ENCODE data around the gene CACNA2D1. TPM values are rescaled to one million over a fixed set of nuclear protein-coding genes. Genes with fewer than 3 reads are reported as not detected.

CACNA2D1 gene
- total and polyA plus RNA-seq, 12 donors, result 10.5 to 60.9 (median 35.9) TPM

DNA sequence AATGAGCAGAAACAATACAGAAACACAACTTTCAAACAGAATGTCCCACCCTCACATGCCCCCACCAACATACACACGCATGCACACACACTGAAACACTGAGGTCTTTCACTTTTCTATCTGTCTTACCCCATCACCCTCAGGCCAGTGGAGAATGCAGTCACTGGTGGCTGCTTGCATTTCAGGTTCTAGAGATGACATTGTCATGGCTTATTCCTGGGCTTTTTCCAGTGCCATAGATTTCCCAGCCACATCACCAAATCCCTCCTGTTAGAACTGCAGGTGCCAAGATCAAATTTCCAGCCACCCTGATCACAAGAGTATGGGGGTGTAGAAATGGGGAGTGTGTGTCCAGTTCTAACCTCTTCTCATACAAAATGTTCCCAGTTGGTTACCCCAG lies 68.4 kb downstream of the CACNA2D1 start:
- no peak for DNase-seq
- WGBS, 4 donors, result 85 to 98% (median 90%) methylated on average over 1 of the region's 1 CpG
- Histone ChIP-seq H3K4me3 (no peak overlapping the region), H3K4me1 (replicated peaks in 1 of 2) (no peaks in the 10 kb centered on the region), H3K36me3 (replicated peaks in 1 of 2) (no peaks in the 10 kb centered on the region), H3K27ac (no peak overlapping the region), H3K9me3 (replicated peaks in 1 of 3) (no peaks in the 10 kb centered on the region), H3K27me3 (no peaks in the 10 kb centered on the region)
- intact Hi-C loops (cut with DNase I), result no loop called here
- TF ChIP-seq, protein P1, sequence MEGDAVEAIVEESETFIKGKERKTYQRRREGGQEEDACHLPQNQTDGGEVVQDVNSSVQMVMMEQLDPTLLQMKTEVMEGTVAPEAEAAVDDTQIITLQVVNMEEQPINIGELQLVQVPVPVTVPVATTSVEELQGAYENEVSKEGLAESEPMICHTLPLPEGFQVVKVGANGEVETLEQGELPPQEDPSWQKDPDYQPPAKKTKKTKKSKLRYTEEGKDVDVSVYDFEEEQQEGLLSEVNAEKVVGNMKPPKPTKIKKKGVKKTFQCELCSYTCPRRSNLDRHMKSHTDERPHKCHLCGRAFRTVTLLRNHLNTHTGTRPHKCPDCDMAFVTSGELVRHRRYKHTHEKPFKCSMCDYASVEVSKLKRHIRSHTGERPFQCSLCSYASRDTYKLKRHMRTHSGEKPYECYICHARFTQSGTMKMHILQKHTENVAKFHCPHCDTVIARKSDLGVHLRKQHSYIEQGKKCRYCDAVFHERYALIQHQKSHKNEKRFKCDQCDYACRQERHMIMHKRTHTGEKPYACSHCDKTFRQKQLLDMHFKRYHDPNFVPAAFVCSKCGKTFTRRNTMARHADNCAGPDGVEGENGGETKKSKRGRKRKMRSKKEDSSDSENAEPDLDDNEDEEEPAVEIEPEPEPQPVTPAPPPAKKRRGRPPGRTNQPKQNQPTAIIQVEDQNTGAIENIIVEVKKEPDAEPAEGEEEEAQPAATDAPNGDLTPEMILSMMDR (IDR thresholded peaks at IDR 0.05), result no peak
- no peak for TF ChIP-seq POLR2A (IDR thresholded peaks at IDR 0.05)

DNA sequence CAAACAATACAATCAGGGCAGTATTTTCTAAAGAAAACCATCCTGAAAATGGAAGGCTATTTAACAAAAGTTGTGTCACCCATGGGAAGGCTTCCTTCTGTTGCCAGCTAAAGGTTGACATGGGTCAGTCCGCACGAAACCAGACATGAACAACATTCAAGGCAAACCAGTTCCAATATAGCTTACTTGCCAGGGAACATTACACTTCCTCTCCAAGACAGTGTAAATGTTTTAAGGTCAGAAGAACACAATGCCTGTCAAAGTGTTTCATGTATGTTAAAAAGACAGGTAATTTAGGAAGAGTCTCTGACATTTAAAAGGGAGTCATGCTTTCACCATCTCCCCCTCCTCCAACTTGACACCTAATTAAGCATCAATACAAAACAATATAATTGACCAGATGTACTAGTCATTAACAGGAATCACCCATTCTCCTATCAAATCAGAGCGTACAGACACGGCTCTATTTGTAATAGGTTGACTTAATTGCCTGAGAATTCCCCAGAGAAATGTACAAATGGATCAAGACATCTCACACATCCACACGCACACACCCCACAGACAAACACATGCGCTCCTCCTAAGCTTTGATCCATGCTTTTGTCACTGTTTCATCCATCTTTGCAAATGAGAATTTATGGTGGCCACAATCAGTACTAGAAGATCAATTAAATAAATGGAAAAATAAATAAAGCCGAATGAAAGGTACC lies 69.5 kb downstream of the CACNA2D1 start:
- WGBS, 4 donors, result 55 to 82% (median 77%) methylated on average over 7 of the region's 7 CpGs
- no peak overlapping the region for H3K27ac ChIP-seq
- TF ChIP-seq POLR2A (IDR thresholded peaks at IDR 0.05), result no peak
- TF ChIP-seq, protein P1 (IDR thresholded peaks at IDR 0.05), result no peak
- DNase-seq, result no peak
- H3K9me3 ChIP-seq (replicated peaks in 1 of 3), result no peaks in the 10 kb centered on the region
- no peaks in the 10 kb centered on the region for H3K4me1 ChIP-seq (replicated peaks in 1 of 2)
- H3K27me3 ChIP-seq, result no peaks in the 10 kb centered on the region
- H3K4me3 ChIP-seq, result no peak overlapping the region
- intact Hi-C loops (cut with DNase I), result no loop called here
- H3K36me3 ChIP-seq (replicated peaks in 1 of 2), result no peaks in the 10 kb centered on the region

DNA sequence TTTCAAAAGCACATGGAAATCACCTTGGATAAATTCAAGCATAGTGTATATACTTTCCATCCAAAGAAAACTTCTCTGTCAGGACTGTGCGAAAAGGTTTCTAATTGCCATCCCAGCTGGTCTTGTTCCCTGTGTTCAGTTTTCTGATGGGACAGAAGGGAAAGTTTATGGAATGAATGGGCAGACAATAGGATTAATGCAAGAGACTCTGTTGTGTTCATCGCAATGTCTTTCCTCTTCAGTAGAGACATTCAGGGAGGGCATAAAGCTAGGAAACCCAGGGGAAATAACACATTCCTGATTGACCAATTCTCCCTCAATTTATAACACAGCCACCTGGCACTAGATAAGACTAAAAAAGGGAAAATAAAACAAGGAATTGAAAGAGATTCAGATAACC lies 78.9 kb downstream of the CACNA2D1 start:
- intact Hi-C loops (cut with DNase I), result no loop called here
- H3K27ac ChIP-seq, result no peak overlapping the region
- TF ChIP-seq, protein P1 (IDR thresholded peaks at IDR 0.05), result no peak
- TF ChIP-seq POLR2A (IDR thresholded peaks at IDR 0.05), result no peak
- no peaks in the 10 kb centered on the region for H3K27me3 ChIP-seq
- no peaks in the 10 kb centered on the region for H3K9me3 ChIP-seq (replicated peaks in 1 of 3)
- H3K4me3 ChIP-seq, result no peak overlapping the region
- H3K4me1 ChIP-seq (replicated peaks in 1 of 2), result no peaks in the 10 kb centered on the region
- H3K36me3 ChIP-seq (replicated peaks in 1 of 2), result no peaks in the 10 kb centered on the region
- 93 to 100% (median 98%) methylated on average over 2 of the region's 2 CpGs for WGBS, 4 donors
- no peak for DNase-seq

DNA sequence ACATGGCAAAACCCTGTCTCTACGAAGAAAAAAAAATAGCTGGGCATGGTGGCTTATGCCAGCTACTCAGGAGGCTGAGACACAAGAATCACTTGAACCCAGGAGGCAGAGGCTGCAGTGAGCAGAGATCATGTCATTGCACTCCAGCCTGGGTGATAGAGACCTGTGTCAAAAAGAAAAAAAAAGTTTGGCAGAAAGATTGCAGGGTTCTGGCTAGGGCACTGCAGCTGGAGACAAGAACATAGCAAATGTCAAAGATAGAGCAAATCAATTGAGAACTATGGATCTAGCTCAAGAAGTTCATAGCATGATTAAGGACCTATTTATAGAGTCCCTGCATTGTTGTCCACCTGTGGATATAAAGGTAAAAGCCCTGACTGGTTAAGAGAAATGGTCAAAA lies 79.5 kb downstream of the CACNA2D1 start:
- H3K4me3 ChIP-seq, result no peak overlapping the region
- TF ChIP-seq POLR2A (IDR thresholded peaks at IDR 0.05), result no peak
- TF ChIP-seq, protein P1 (IDR thresholded peaks at IDR 0.05), result no peak
- 93 to 95% (median 94%) methylated on average over 1 of the region's 1 CpG; no CpG with 5 or more reads in 1 of the 4 donors for WGBS, 4 donors
- H3K36me3 ChIP-seq (replicated peaks in 1 of 2), result no peaks in the 10 kb centered on the region
- H3K27me3 ChIP-seq, result no peaks in the 10 kb centered on the region
- DNase-seq, result no peak
- no peak overlapping the region for H3K27ac ChIP-seq
- intact Hi-C loops (cut with DNase I), result no loop called here
- no peaks in the 10 kb centered on the region for H3K4me1 ChIP-seq (replicated peaks in 1 of 2)
- no peaks in the 10 kb centered on the region for H3K9me3 ChIP-seq (replicated peaks in 1 of 3)
